A673 (cell line): ENCODE data around the gene PSMB10. TPM values are rescaled to one million over a fixed set of nuclear protein-coding genes. Genes with fewer than 3 reads are reported as not detected.

Experiments
- BruUV-seq: library from RNA; stranded (reverse); fragments of 400-500 nt; replicated peaks from 2 replicates; lab custom pipeline; 2021; lab: Mats Ljungman, UMichigan
- CTCF ChIA-PET: fragments of 300-600 bp; sonication (Branson Sonifier 250); formaldehyde crosslinking; loops from one replicate; lab custom pipeline; 2022; ENCODE audit warnings: antibody characterized with exemption; lab: Charles Lee
- POLR2A ChIA-PET: fragments of 300-600 bp; sonication (Branson Sonifier 250); formaldehyde crosslinking; loops from one replicate; lab custom pipeline; 2022; ENCODE audit warnings: antibody characterized with exemption; ENCODE audit not compliant: low non-redundant PET; lab: Charles Lee
- DNase-seq: peaks from one replicate; pipeline ENCODE4 v3.0.0-alpha.2; 2015; ENCODE audit warnings: low spot score
- H3K27ac ChIP-seq: fragments of 200-600 bp; sonication (generic); 2 replicates; pipeline ENCODE4 v1.5.1; 2016; ENCODE audit warnings: mixed run types, low read depth, mild to moderate bottlenecking, mixed read lengths, antibody characterized with exemption, low read length; ENCODE audit not compliant: poor library complexity, severe bottlenecking
- H3K27me3 ChIP-seq: fragments of 200-600 bp; sonication (generic); replicated peaks from 2 replicates; pipeline ENCODE4 v1.6.1; 2017; ENCODE audit warnings: mixed run types, low read depth, mild to moderate bottlenecking, mixed read lengths, antibody characterized with exemption, low read length; ENCODE audit not compliant: insufficient read depth, poor library complexity
- H3K36me3 ChIP-seq: fragments of 200-600 bp; sonication (generic); 2 replicates; pipeline ENCODE4 v1.6.1; 2016; ENCODE audit warnings: mixed run types, mild to moderate bottlenecking, mixed read lengths, antibody characterized with exemption, low read length; ENCODE audit not compliant: insufficient read depth, poor library complexity, severe bottlenecking
- H3K4me1 ChIP-seq: fragments of 200-600 bp; sonication (generic); 2 replicates; pipeline ENCODE4 v1.6.1; 2017; ENCODE audit warnings: mixed run types, mild to moderate bottlenecking, mixed read lengths, antibody characterized with exemption, low read length; ENCODE audit not compliant: insufficient read depth, poor library complexity, severe bottlenecking
- H3K4me3 ChIP-seq: fragments of 200-600 bp; sonication (generic); 2 replicates; pipeline ENCODE4 v1.5.1; 2016; ENCODE audit warnings: low read depth, mixed run types, mild to moderate bottlenecking, mixed read lengths, low read length; ENCODE audit not compliant: poor library complexity, severe bottlenecking
- H3K9me3 ChIP-seq: fragments of 200-600 bp; sonication (generic); 2 replicates; pipeline ENCODE4 v1.6.1; 2016; ENCODE audit warnings: mixed run types, low read depth, mild to moderate bottlenecking, mixed read lengths, antibody characterized with exemption, low read length; ENCODE audit not compliant: poor library complexity, severe bottlenecking
- EZH2 ChIP-seq: fragments of 200-600 bp; sonication (generic); IDR thresholded peaks from 2 replicates; pipeline ENCODE4 v1.6.1; 2017; ENCODE audit warnings: borderline replicate concordance, low read depth, mild to moderate bottlenecking, mixed read lengths, antibody characterized with exemption, low read length; ENCODE audit not compliant: poor library complexity, severe bottlenecking
- intact Hi-C: fragments of 100-400 bp; cut with micrococcal nuclease; formaldehyde crosslinking; loops from one replicate; pipeline ENCODE4 v1.10.0; 2022; ENCODE audit not compliant: unreplicated experiment
- total RNA-seq: library from RNA; stranded (reverse); gene quantifications from 2 replicates; pipeline ENCODE4 v1.2.3, GENCODE V29; 2021
- TF ChIP-seq, protein P1 (sequence below): fragments of 300-800, 200-600 bp; sonication (generic); conservative IDR thresholded peaks from 2 replicates; pipeline ENCODE4 v1.5.1; 2017; ENCODE audit warnings: low read depth, mild to moderate bottlenecking, antibody characterized with exemption, low read length, moderate library complexity, mixed read lengths

PSMB10 gene
- total RNA-seq, 1 experiment from 2014 or later, result 21.6 TPM

DNA sequence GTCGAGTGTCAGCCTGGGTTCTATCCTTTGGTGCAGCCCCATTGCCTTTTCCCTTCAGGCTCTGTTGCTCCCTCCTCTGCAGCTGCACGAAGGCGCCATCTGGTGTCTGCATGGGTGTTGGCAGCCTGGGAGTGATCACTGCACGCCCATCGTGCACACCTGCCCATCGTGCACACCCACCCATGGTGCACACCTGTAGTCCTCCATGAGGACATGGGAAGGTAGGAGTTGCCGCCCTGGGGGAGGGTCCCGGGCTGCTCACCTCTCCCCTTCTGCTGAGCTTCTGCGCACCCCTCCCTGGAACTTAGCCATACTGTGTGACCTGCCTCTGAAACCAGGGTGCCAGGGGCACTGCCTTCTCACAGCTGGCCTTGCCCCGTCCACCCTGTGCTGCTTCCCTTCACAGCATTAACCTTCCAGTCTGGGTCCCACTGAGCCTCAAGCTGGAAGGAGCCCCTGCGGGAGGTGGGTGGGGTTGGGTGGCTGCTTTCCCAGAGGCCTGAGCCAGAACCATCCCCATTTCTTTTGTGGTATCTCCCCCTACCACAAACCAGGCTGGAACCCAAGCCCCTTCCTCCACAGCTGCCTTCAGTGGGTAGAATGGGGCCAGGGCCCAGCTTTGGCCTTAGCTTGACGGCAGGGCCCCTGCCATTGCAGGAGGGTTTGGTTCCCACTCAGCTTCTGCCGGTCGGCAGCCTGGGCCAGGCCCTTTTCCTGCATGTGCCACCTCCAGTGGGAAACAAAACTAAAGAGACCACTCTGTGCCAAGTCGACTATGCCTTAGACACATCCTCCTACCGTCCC is 7.9 kb downstream of the PSMB10 start:
- H3K36me3 ChIP-seq, result peaks cover 15% of the 10 kb centered on the region
- ChIA-PET POLR2A (no interaction called here), CTCF (interaction anchor here (1.3 to 3.3 kb wide), 2 partner anchors 45 to 112 kb away, joined by 3 to 15 read pairs; partner anchors contain the start of gene NRN1L)
- no peak overlapping the region for H3K4me3 ChIP-seq
- H3K9me3 ChIP-seq, result no peaks in the 10 kb centered on the region
- peak; percentile 81 for DNase-seq
- no peak overlapping the region for H3K27ac ChIP-seq
- BruUV-seq, result no TSS peak
- no peaks in the 10 kb centered on the region for H3K27me3 ChIP-seq
- TF ChIP-seq, protein P1, sequence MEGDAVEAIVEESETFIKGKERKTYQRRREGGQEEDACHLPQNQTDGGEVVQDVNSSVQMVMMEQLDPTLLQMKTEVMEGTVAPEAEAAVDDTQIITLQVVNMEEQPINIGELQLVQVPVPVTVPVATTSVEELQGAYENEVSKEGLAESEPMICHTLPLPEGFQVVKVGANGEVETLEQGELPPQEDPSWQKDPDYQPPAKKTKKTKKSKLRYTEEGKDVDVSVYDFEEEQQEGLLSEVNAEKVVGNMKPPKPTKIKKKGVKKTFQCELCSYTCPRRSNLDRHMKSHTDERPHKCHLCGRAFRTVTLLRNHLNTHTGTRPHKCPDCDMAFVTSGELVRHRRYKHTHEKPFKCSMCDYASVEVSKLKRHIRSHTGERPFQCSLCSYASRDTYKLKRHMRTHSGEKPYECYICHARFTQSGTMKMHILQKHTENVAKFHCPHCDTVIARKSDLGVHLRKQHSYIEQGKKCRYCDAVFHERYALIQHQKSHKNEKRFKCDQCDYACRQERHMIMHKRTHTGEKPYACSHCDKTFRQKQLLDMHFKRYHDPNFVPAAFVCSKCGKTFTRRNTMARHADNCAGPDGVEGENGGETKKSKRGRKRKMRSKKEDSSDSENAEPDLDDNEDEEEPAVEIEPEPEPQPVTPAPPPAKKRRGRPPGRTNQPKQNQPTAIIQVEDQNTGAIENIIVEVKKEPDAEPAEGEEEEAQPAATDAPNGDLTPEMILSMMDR, result peak; percentile 94
- TF ChIP-seq EZH2, result no peak
- H3K4me1 ChIP-seq, result peaks cover 22% of the 10 kb centered on the region
- intact Hi-C loops, result loop anchor here (1.0 to 5.0 kb wide), 4 partner anchors 45 to 406 kb away; no protein-coding TSS in a partner anchor

GRCh38 chr16:67928147-67928546 is 8.5 kb downstream of the PSMB10 start:
- Histone ChIP-seq H3K9me3 (no peaks in the 10 kb centered on the region), H3K4me1 (peaks cover 22% of the 10 kb centered on the region), H3K36me3 (peaks cover 15% of the 10 kb centered on the region), H3K27ac (no peak overlapping the region), H3K27me3 (no peaks in the 10 kb centered on the region), H3K4me3 (no peak overlapping the region)
- TF ChIP-seq, protein P1, result no peak
- no peak for TF ChIP-seq EZH2
- ChIA-PET CTCF (interaction anchor here (1.3 to 3.3 kb wide), 2 partner anchors 44 to 111 kb away, joined by 3 to 15 read pairs; partner anchors contain the start of gene NRN1L), POLR2A (no interaction called here)
- DNase-seq, result no peak
- intact Hi-C loops, result loop anchor here (1.0 to 5.0 kb wide), 4 partner anchors 45 to 406 kb away; no protein-coding TSS in a partner anchor
- BruUV-seq, result no TSS peak

DNA sequence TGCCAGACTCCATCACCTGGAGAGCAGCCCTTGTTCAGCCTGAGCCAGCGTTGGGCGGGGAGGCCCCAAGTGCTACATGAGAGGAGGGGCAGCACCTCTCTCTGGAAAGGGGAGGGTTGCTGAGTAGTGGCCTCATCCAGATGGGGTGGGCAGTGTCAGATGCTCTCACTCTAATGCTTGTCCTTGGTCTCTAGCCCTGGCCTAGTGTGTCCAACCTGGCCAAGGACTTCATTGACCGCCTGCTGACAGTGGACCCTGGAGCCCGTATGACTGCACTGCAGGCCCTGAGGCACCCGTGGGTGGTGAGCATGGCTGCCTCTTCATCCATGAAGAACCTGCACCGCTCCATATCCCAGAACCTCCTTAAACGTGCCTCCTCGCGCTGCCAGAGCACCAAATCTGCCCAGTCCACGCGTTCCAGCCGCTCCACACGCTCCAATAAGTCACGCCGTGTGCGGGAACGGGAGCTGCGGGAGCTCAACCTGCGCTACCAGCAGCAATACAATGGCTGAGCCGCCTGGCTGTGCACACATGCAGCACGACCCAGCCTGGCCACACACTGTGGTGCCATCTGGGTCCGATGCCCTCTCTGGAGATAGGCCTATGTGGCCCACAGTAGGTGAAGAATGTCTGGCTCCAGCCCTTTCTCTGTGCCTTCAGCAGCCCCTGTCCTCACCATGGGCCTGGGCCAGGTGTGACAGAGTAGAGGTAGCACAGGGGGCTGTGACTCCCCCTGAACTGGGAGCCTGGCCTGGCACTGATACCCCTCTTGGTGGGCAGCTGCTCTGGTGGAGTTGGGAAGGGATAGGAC is 9.3 kb downstream of the PSMB10 start:
- Histone ChIP-seq H3K27ac (peak overlapping the region; percentile 63), H3K27me3 (no peaks in the 10 kb centered on the region), H3K9me3 (no peaks in the 10 kb centered on the region), H3K36me3 (peaks cover 15% of the 10 kb centered on the region), H3K4me1 (peaks cover 22% of the 10 kb centered on the region), H3K4me3 (no peak overlapping the region)
- intact Hi-C loops, result loop anchor here (5.0 kb wide), 1 partner anchor 405 kb away; no protein-coding TSS in a partner anchor
- no peak for DNase-seq
- CTCF ChIA-PET, result interaction anchor here (1.3 to 3.3 kb wide), 2 partner anchors 43 to 111 kb away, joined by 3 to 15 read pairs; partner anchors contain the start of gene NRN1L
- POLR2A ChIA-PET, result interaction anchor here (0.5 kb wide), 1 partner anchor 223 kb away, joined by 4 read pairs; no protein-coding TSS in a partner anchor
- BruUV-seq, result no TSS peak
- no peak for TF ChIP-seq EZH2
- TF ChIP-seq, protein P1, result no peak
